ENCODE results near the gene MLKL.

DNA sequence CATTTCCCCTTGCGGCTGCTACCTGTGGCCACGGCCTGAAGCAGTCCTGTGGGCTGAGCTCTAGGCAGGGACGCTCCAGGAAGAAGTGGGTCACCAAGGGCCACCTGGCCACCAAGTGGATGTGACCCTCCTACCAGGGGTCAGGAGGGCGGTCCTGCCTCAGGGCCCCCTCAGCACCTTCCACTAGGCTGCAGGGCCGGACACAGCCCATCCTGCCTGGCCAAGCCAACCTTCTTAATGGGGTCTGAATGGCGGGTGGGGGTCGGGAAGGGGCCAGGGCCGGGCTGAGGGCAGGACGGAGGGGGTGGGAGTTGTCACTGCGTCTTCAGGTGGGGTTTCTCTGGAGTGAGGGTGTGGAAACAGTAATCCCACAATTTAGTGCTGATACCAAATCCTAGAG lies 13.2 kb upstream of the MLKL start:
- TF ChIP-seq, protein P1, sequence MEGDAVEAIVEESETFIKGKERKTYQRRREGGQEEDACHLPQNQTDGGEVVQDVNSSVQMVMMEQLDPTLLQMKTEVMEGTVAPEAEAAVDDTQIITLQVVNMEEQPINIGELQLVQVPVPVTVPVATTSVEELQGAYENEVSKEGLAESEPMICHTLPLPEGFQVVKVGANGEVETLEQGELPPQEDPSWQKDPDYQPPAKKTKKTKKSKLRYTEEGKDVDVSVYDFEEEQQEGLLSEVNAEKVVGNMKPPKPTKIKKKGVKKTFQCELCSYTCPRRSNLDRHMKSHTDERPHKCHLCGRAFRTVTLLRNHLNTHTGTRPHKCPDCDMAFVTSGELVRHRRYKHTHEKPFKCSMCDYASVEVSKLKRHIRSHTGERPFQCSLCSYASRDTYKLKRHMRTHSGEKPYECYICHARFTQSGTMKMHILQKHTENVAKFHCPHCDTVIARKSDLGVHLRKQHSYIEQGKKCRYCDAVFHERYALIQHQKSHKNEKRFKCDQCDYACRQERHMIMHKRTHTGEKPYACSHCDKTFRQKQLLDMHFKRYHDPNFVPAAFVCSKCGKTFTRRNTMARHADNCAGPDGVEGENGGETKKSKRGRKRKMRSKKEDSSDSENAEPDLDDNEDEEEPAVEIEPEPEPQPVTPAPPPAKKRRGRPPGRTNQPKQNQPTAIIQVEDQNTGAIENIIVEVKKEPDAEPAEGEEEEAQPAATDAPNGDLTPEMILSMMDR (IDR thresholded peaks at IDR 0.05; ENCODE audit: extremely low read depth in 1 of 2, insufficient read depth in 1 of 2, low read depth in 1 of 2, low read length in 2 of 2) = no peak
- TF ChIP-seq, protein P2, sequence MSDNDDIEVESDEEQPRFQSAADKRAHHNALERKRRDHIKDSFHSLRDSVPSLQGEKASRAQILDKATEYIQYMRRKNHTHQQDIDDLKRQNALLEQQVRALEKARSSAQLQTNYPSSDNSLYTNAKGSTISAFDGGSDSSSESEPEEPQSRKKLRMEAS (IDR thresholded peaks at IDR 0.05; ENCODE audit: insufficient read depth, insufficient read length) = no peak
- no peak for TF ChIP-seq POLR2A (IDR thresholded peaks at IDR 0.05; ENCODE audit: low read depth, low read length)
- TF ChIP-seq POLR2AphosphoS5 (IDR thresholded peaks at IDR 0.05; ENCODE audit: insufficient read depth, low read depth, low read length) = no peak
- TF ChIP-seq JUN (IDR thresholded peaks at IDR 0.05; ENCODE audit: borderline replicate concordance, insufficient read depth, insufficient read length, low read depth) = no peak
- no peak for TF ChIP-seq GATA2 (IDR thresholded peaks at IDR 0.05; ENCODE audit: insufficient read depth, insufficient read length, low read depth, low read length)
- TF ChIP-seq EZH2 (IDR thresholded peaks at IDR 0.05; ENCODE audit: borderline replicate concordance, low read depth, low read length, severe bottlenecking) = no peak
- TF ChIP-seq FOS (IDR thresholded peaks at IDR 0.05; ENCODE audit: borderline replicate concordance, insufficient read depth, low read length) = no peak
- TF ChIP-seq MYC (IDR thresholded peaks at IDR 0.05; ENCODE audit: low read depth, low read length) = no peak
